Measurements from ENCODE around the gene CLN6.

GRCh38 chr15:68224546-68225250 lies 4.8 kb downstream of the CLN6 start:
- TF ChIP-seq TAF1 (IDR thresholded peaks at IDR 0.05; ENCODE audit: low read depth, low read length) (no peak), POLR2A (IDR thresholded peaks at IDR 0.05; ENCODE audit: low read depth, low read length) (no peak), POLR2AphosphoS5 (IDR thresholded peaks at IDR 0.05; ENCODE audit: low read depth, low read length) (no peak)
